Lower leg skin (tissue), 4 donors: ENCODE results near the gene DCLK2. TPM values are rescaled to one million over a fixed set of nuclear protein-coding genes. Genes with fewer than 3 reads are reported as not detected.

ENCODE experiments used
- DNase-seq, 2 donors: peaks; one replicate each; pipeline ENCODE4 v3.0.0-alpha.2; 2019; ENCODE audit warnings: low spot score in 2 of 2
- H3K4me3 ChIP-seq: fragments of 200-600 bp; sonication (generic); 2 replicates; pipeline ENCODE4 v1.5.1; 2017; ENCODE audit warnings: mild to moderate bottlenecking, low read depth; ENCODE audit not compliant: poor library complexity, severe bottlenecking
- POLR2A ChIP-seq, 2 donors: fragments of 450-650 bp; IDR thresholded peaks; one replicate each; pipeline ENCODE4 v1.6.1; 2016 to 2017; ENCODE audit warnings: antibody characterized with exemption in 2 of 2, mild to moderate bottlenecking in 1 of 2, moderate library complexity in 1 of 2
- WGBS, 2 donors: methylation state at CpG; one replicate each; pipeline ENCODE4 v1.1.5; 2018; 5-methylcytosine and 5-hydroxymethylcytosine counted together
- intact Hi-C: fragments of 100-400 bp; cut with DNase I; formaldehyde crosslinking; loops from one replicate; pipeline ENCODE4 v1.15.0; 2023; ENCODE audit warnings: low total_unique reads
- total RNA-seq, 4 donors: library from RNA; depleted of rRNA; stranded (reverse); fragments of >200 nt; gene quantifications; one replicate each; pipeline ENCODE4 v1.1.0, GENCODE V29; 2016
- TF ChIP-seq, protein P1 (sequence below), 3 donors: fragments of 450-650 bp; IDR thresholded peaks; one replicate each; pipeline ENCODE4 v1.5.1; 2016; ENCODE audit warnings: antibody characterized with exemption in 3 of 3, mild to moderate bottlenecking in 3 of 3, moderate library complexity in 2 of 3

DCLK2 gene
- total RNA-seq, 4 donors from 2014 or later: 0.59 to 2.3 (median 1.5) TPM

DNA sequence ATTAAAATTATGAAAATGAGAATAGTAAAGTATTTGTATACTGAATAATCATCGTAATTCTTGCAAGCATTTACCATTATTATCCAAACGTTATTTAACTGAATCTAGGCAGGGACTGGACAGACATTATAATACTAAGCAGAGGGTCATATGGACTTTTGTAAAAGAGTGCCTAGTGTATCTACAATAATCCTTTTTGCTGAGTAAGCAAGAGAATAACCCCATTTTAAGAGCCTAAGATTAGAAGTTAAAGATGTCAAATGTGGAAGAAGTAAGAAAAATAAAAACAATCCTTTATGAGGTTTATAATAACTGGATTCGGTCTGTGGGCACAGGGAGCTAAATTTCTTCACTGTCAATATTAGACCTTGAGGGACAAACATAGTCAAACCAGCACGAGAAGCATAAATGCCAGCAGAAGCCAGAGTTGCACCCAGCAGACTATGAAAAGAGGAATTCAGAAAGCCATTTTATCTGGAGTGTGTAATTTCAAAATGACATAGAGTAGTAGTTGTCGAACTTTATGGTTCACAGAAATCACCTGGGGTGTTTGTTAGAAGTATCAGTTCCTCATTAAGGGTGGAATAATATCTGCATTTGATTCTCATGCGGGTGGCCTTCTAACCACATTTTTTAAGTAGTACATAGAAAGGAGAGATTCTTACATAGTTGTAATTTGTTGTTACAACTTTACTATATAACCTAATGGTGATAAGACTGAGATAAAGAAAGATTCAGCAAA is 39.7 kb upstream of the DCLK2 start:
- 63 to 67% methylated on average over 6 of the region's 6 CpGs for WGBS, 2 donors
- no peak for DNase-seq
- no peak overlapping the region for H3K4me3 ChIP-seq
- TF ChIP-seq POLR2A (IDR thresholded peaks at IDR 0.05): no peak
- TF ChIP-seq, protein P1, sequence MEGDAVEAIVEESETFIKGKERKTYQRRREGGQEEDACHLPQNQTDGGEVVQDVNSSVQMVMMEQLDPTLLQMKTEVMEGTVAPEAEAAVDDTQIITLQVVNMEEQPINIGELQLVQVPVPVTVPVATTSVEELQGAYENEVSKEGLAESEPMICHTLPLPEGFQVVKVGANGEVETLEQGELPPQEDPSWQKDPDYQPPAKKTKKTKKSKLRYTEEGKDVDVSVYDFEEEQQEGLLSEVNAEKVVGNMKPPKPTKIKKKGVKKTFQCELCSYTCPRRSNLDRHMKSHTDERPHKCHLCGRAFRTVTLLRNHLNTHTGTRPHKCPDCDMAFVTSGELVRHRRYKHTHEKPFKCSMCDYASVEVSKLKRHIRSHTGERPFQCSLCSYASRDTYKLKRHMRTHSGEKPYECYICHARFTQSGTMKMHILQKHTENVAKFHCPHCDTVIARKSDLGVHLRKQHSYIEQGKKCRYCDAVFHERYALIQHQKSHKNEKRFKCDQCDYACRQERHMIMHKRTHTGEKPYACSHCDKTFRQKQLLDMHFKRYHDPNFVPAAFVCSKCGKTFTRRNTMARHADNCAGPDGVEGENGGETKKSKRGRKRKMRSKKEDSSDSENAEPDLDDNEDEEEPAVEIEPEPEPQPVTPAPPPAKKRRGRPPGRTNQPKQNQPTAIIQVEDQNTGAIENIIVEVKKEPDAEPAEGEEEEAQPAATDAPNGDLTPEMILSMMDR (IDR thresholded peaks at IDR 0.05): no peak
- intact Hi-C loops: no loop called here

DNA sequence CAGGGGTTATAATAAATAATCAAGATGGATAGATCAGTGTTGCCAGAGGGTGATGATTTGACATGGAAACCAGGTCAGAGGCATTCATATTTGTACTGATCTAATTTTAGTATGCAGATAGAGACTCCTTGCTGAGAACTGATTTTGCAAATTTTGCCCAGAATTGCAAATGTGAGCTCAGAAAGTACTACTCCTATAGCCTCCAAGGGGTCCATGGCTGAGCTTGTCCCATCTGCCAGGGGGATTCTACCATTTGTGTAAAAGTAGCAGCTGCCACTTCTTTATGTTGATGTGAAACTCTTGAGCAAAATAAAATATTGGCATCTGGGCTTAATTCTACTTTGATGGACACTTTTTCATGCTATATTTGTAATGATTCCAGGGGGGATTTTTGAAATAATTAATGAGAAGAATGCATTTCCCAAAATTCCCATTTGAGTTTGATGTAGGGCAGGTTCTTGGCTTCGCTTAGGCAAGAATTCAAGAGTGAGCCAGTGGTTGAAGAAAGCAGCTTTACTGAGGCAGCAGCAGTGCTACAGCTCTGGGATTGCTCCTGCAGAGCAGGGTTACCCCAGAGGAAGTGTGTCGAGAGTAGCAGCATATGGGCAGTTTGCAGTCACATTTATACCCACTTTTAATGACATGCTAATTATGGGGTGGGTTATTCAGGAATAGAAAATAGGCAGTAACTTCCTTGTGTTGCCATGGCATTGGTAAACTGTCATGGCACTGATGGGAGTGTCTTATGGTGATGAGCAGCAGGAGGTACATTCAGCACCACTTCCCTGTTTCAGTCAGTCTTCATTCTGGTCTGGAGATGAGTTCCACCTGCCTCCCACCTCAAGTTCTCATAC is 38.7 kb upstream of the DCLK2 start:
- intact Hi-C loops: no loop called here
- DNase-seq: no peak
- WGBS, 2 donors: 52 to 62% methylated on average over 2 of the region's 2 CpGs
- no peak for TF ChIP-seq POLR2A (IDR thresholded peaks at IDR 0.05)
- TF ChIP-seq, protein P1 (IDR thresholded peaks at IDR 0.05): no peak
- H3K4me3 ChIP-seq: no peak overlapping the region

DNA sequence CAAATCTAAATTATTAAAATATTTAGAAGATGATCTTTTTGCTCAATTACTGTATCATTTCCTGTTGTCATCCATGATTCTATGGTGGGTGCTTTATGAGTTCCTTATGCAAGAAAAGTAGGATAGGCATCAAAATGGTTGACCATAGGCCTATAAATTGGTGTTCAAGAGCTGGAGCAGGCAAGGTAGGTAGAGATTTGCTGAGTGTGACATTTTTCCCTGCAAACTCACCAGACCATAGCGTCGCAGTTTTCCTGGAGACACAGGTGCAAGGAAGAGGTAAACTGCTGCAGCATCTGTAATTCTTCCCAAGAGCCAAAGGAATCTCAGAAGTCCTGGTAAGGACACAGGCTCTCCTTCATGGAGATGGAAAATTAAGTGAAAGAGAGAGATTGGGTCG is 33.7 kb upstream of the DCLK2 start:
- no peak overlapping the region for H3K4me3 ChIP-seq
- intact Hi-C loops: no loop called here
- DNase-seq: no peak
- WGBS, 2 donors: 86 to 99% methylated on average over 3 of the region's 3 CpGs
- no peak for TF ChIP-seq POLR2A (IDR thresholded peaks at IDR 0.05)
- TF ChIP-seq, protein P1 (IDR thresholded peaks at IDR 0.05): no peak

DNA sequence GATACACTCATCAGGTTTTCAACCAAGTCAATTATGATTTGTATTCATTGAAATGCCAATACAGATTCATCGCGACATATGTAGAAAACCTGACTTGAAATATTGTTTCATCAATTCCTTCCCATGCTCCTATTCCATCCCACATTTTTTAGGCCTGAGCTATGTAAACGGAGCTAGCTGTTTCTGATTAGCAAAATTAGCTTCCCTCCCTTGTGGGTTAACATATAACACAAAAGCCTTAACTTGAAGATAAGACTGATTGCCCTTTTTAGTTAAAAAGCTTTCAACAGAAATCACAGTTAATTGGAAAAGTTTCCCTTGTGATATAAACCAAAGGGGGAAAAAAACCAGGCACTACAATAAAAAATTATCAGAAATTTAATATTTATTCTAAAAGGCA is 32.8 kb upstream of the DCLK2 start:
- no peak for DNase-seq
- no peak overlapping the region for H3K4me3 ChIP-seq
- 82% methylated on average over 3 of the region's 3 CpGs for WGBS, 2 donors
- TF ChIP-seq, protein P1 (IDR thresholded peaks at IDR 0.05): no peak
- TF ChIP-seq POLR2A (IDR thresholded peaks at IDR 0.05): no peak
- intact Hi-C loops: no loop called here

DNA sequence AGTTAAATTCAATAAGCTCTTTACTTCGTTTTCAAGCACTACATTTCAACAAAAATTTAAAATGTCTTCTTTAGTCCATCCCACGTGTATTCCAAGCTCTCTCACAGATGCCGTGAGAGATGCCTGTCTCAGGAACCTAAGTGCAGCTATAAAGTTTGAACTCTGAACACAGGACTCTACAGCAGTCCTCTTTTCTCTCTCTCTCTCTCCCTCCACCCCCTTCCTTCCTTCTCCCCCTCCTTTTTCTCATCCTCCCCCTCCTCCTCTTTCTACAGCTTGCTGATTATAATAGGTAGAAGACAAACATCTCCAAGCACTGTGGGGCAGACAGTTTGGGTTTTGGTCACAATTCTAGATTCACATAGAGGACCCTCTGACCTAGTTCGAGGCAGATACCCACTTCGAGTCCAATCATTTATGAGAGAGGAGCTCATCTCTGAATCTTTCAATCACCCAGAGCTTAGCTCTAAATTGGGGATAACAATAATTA is 31.5 kb upstream of the DCLK2 start:
- intact Hi-C loops: no loop called here
- no peak for TF ChIP-seq POLR2A (IDR thresholded peaks at IDR 0.05)
- TF ChIP-seq, protein P1 (IDR thresholded peaks at IDR 0.05): no peak
- no peak overlapping the region for H3K4me3 ChIP-seq
- DNase-seq: no peak
- WGBS, 2 donors: 74 to 83% methylated on average over 5 of the region's 5 CpGs
